Measurements from ENCODE around the gene LDB1.

The LDB1 gene

DNA sequence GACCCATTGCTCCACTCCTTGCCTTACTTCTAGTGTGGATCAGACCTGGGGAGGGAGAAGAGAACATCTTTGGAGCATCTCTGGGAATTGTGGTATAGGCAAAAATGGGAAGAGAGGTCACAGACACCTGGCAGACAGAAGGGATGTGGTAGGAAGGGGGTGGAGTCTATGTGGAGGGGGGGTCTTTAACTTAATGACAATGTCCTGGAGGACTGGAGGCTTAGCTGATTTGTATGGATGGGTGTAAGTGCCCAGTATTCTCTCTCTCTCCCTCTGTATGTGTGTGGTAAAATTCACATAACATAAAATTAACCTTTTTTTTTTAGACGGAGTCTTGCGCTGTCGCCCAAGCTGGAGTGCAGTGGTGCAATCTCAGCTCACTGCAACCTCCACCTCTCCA lies 3.1 kb upstream of the LDB1 start:
- no peaks in the 10 kb centered on the region for H3K27me3 Mint-ChIP-seq
- H3K9me3 Mint-ChIP-seq = no peaks in the 10 kb centered on the region
- no peaks in the 10 kb centered on the region for H3K36me3 Mint-ChIP-seq
- ATAC-seq (replicated peaks) (no peak), DNase-seq (no peak)
- H3K27ac Mint-ChIP-seq = no peak overlapping the region
- peaks cover 23 to 27% of the 10 kb centered on the region in 2 donors for H3K4me1 Mint-ChIP-seq
- no peak overlapping the region for H3K4me3 Mint-ChIP-seq

DNA sequence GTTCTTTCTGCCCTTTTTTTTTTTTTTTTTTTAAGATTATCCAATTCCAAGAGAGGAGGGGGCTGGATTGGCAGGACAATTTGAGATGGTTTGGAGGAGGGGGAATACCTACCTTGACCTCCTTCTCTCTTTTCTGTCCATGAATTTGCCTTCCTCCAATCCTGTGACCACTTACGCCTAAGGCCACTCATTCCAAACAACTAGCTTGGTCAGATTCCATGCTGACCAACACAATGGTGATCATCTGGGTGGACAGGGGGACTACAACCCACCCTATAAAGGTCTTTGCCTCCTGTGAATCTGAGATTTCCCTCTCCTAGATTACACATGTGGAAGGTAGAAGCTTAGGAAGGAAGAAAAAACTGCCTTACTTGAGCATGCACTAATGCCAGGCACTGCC lies 2.3 kb upstream of the LDB1 start:
- Mint-ChIP-seq H3K27ac (no peak overlapping the region), H3K4me3 (no peak overlapping the region), H3K36me3 (no peaks in the 10 kb centered on the region), H3K27me3 (no peaks in the 10 kb centered on the region), H3K4me1 (peaks cover 30 to 35% of the 10 kb centered on the region in 2 donors), H3K9me3 (no peaks in the 10 kb centered on the region)
- DNase-seq (no peak), ATAC-seq (replicated peaks) (no peak)

DNA sequence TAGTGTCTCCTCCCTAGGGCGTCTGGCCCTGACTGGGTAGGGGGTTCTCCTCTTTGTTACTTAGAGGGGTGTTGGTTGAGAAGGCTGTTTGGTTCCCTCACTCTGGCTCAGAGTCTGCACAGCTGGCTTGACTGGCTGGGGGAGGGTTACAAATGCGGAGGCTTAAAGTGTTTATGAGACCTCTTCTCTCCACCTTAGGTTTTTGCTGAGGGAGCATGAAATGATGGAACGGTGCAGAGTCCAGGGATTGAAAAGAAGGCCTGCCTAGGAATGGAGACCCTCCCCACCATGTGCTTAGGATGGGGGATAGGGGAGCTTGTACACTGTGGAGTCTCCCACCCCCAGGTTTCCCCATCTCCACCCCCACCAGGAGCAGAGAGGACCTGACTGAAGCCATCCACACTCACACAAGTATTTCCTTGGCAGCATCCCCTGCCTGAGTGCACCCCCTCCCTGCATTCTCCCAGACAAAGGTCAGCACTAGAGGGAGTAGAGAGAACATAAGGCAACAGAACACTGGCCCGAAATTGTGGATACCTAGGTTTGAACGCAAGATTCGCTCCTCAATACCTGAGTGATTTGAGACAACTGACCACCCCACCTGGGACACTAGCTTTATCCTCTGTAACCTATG lies 1.7 kb upstream of the LDB1 start:
- Mint-ChIP-seq H3K4me1 (peaks cover 36 to 41% of the 10 kb centered on the region in 2 donors), H3K9me3 (no peaks in the 10 kb centered on the region), H3K4me3 (peak overlapping the region; percentile 96 to 98), H3K36me3 (no peaks in the 10 kb centered on the region), H3K27me3 (no peaks in the 10 kb centered on the region), H3K27ac (peak overlapping the region; percentile 37)
- ATAC-seq (replicated peaks) (no peak), DNase-seq (no peak)

DNA sequence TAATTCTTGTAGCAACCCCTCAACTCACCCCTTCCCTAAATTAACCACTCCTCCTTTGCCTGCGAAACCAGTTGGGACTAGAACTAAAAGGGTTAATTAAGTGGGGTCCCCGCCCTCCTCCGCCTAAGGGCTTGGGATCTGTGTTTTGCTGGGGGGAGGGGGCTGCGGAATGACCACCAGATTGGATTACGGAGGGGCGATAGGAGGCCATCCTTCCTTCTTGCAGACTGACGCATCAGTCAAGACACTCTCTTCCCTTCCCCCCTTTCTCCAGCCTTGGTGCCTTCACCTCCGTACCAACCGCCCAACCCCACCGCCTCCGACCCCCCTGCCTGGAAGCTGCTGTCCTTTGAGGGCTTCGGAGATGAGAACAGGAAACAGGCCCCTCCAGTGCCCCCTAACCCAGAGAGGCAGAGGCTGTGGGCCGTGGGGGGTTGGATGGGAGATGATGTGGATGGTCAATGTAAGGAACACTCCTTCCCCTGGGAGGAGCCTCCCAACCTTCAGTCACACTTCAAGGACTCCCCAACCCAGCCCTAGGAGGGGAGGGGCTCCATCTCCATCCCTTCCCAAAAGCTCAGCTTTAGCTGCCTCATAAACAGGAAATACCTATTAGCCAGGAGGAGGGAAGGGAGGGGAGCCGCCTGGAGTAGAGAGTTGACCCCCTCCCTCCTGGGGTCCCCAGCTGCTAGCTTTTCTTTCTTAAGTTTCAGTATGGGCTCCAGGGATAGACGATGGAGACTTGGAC lies 997 bp upstream of the LDB1 start:
- DNase-seq (peak; percentile 12), ATAC-seq (replicated peaks) (no peak)
- no peaks in the 10 kb centered on the region for H3K27me3 Mint-ChIP-seq
- H3K9me3 Mint-ChIP-seq = no peaks in the 10 kb centered on the region
- peaks cover 42 to 48% of the 10 kb centered on the region in 2 donors for H3K4me1 Mint-ChIP-seq
- H3K36me3 Mint-ChIP-seq = no peaks in the 10 kb centered on the region
- H3K4me3 Mint-ChIP-seq = peak overlapping the region; percentile 96 to 98
- peak overlapping the region; percentile 92 for H3K27ac Mint-ChIP-seq

DNA sequence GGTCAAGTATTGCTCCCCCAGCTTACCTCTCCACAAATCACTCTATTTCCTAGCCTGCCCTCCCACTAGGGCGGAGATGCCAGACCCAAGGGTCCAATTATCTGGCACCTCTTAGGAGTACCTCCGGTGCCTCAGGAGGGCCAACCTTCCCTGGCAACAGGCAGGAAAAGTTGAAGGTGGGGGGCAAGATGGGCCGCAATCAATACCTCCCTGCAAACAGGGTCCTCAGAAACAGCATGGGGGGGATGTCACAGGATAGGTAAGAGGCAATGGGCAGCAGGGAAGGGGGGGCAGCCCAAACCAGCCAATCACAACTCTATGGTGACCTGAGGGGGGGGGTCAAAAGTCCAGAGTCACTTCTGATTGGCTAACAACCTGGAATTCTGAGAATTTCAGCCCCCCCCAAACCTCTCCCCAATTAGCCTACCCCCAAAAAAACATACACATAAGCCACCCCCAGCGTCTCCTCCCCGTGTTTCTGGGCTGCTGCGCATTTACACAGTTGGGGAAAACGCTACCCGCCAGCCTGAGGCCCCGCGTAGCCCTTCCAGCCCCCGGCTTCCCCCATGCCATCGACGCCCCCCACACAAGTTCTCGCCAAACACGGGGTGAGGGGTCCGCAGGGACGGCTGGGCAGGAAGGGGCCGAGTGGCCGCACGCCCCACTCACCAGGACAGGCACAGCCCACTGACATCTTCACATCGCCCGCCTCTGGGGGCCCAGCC lies 589 bp downstream of the LDB1 start:
- Mint-ChIP-seq H3K36me3 (peaks cover 0 to 4% of the 10 kb centered on the region in 2 donors), H3K27ac (peak overlapping the region; percentile 92), H3K4me1 (peaks cover 56 to 64% of the 10 kb centered on the region in 2 donors), H3K4me3 (peak overlapping the region; percentile 96 to 98), H3K27me3 (no peaks in the 10 kb centered on the region), H3K9me3 (no peaks in the 10 kb centered on the region)
- peak; percentile 39 for DNase-seq
- peak; percentile 33 to 40 for ATAC-seq (replicated peaks)

DNA sequence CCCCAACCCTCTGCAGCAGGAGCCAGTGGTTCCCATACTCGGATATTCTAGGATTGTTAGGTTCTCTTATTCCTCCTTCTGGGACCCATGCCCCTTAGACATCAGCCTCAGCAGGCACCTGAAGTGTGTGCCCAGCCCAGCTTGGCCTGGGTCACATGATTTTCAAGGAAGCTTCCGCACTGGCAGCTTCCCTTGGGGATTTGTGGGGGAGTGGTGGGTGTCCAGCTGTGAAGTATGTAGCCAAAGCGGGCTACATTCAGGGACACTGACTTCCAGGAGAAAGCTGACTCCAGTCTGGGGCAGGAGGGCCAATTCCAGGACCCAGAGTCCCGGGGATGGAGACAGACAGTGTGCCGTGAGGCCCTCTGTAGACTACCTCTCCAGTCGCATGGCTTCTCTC lies 1.3 kb downstream of the LDB1 start:
- Mint-ChIP-seq H3K27me3 (no peaks in the 10 kb centered on the region), H3K9me3 (no peaks in the 10 kb centered on the region), H3K36me3 (peaks cover 0 to 4% of the 10 kb centered on the region in 2 donors), H3K27ac (peak overlapping the region; percentile 92), H3K4me1 (peaks cover 57 to 65% of the 10 kb centered on the region in 2 donors), H3K4me3 (peak overlapping the region; percentile 96 to 98)
- peak in 1 of 2 donors; percentile 2 for ATAC-seq (replicated peaks)
- DNase-seq = peak; percentile 61

DNA sequence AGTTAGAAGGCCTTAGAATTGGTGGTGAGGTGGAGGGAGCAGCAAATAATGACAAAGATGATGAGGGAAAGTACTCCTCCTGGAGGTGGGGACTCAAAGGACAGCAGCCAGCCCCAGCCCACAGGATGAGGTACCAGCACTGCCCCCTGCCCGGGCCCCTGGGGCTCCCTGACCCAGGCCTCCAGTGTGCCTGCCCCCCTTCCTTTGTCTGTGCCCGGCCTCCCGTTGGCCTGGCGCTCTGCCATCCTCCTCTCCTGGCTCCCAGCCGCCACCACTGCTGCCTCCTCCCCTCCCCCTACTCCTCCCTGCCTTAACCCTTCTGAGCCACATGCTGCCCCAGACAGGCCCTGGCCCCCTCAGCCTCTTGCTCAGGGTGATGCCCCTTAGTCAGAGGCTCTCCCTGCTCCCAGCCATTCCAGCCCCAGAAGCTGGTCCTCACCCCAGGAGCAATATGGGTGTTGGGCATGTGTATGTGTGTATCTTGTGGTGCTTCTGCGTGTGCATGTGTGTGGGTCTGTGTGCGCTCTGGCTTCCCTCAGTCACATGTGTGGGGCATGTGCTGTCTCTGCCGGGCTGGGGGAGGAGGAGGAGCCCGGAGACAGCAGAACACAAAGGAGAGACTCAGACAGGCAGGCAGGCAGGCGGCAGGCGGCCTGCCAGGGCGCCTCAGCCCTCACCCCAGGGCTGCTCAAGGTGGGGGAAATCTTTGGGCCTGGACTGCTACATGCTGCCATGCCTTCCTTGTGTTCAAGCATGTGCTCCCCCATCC lies 2.6 kb downstream of the LDB1 start:
- Mint-ChIP-seq H3K27me3 (no peaks in the 10 kb centered on the region), H3K9me3 (no peaks in the 10 kb centered on the region), H3K36me3 (peaks cover 2 to 4% of the 10 kb centered on the region in 2 donors), H3K4me3 (peak overlapping the region; percentile 96 to 98), H3K27ac (peak overlapping the region; percentile 92), H3K4me1 (peaks cover 62 to 78% of the 10 kb centered on the region in 2 donors)
- DNase-seq (peak; percentile 24), ATAC-seq (replicated peaks) (peak; percentile 8 to 13)

DNA sequence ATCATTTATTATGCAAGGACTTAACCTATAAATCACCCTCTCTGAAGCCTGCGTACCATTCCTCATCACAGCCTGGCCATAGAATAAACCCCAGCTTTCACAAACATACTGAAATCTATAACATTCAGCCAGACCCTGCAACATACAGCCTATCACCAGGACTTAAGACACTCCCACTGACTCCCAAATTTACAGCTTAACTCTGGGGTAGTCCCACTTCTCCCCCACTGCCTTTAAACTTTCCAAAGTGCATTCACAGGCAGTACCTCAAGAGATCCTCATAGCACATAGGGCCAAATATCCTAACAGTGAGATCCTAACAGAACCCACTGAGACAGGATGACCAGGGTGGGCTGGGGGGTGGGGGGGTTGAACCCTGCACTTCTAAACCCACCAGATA lies 3.5 kb downstream of the LDB1 start:
- H3K4me3 Mint-ChIP-seq = peak overlapping the region; percentile 1 to 4
- no peaks in the 10 kb centered on the region for H3K27me3 Mint-ChIP-seq
- H3K9me3 Mint-ChIP-seq = no peaks in the 10 kb centered on the region

DNA sequence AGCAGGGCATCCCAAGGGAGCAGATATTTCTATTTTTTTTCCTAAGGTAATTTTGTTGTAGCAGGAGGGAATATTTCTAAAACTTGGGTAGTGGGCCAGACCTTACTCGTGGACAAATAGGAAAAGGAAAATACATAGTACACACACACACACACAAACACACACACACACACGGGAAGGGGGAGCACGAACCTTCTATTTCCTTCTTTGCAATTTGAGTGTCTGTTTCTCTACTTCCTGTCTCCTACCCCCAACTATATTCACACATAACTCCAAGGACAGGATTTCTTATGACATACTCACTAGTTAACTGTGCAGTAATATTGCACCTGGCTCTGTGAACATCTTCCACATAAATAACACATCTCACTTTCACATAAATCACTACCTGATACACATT lies 4.4 kb downstream of the LDB1 start:
- Mint-ChIP-seq H3K27me3 (no peaks in the 10 kb centered on the region), H3K4me3 (peak overlapping the region; percentile 14 to 94), H3K27ac (peak overlapping the region; percentile 20), H3K36me3 (peaks cover 8 to 16% of the 10 kb centered on the region in 2 donors), H3K9me3 (no peaks in the 10 kb centered on the region), H3K4me1 (peaks cover 54 to 75% of the 10 kb centered on the region in 2 donors)
- ATAC-seq (replicated peaks) (no peak), DNase-seq (no peak)

More for the DNA sequence above, 3.5 kb downstream of the LDB1 start:
- ATAC-seq (replicated peaks) (no peak), DNase-seq (no peak)
- Mint-ChIP-seq H3K27ac (peak overlapping the region; percentile 1), H3K4me1 (peaks cover 62 to 79% of the 10 kb centered on the region in 2 donors), H3K36me3 (peaks cover 2 to 8% of the 10 kb centered on the region in 2 donors)

DNA sequence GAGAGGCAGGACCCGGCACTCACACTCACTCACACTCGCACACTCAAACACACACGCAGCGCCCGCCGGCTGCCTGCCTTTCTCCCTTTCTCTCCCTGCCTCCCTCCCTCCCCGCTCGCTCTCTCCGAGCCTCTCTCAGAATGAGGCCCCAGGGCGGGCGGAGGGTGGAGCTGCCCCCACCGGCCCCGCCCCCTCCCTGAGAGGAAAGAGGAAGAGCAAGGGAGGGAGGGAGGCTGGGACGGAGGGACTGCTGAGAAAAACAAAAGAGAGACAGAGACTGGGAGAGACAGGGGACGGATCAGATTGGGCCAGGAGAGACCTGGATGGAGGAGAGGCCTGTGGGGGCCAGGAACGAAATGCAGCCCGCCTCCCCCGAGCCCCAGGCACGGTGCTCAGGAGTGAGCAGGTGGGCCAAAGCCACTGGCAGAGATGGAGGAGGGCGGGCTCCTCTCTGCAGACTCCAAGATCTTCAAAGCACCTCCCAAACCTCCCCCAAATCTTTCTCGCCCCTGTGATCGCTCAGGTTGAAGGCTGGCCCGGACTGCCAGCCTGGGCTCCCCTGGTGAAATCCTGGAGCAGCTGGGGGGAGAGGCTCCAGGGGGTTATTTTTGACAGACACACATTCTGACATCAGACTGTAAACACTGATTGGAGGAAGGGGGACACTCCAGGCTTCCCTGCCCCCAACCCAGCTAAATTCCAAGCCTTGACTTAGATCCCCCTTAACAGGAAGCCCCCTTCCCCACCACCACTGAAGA lies 5.1 kb downstream of the LDB1 start:
- peak; percentile 80 to 84 for ATAC-seq (replicated peaks)
- peaks cover 55 to 74% of the 10 kb centered on the region in 2 donors for H3K4me1 Mint-ChIP-seq
- H3K27ac Mint-ChIP-seq = peak overlapping the region; percentile 92
- peaks cover 14 to 24% of the 10 kb centered on the region in 2 donors for H3K36me3 Mint-ChIP-seq
- H3K4me3 Mint-ChIP-seq = peak overlapping the region; percentile 94
- no peaks in the 10 kb centered on the region for H3K27me3 Mint-ChIP-seq
- H3K9me3 Mint-ChIP-seq = no peaks in the 10 kb centered on the region
- DNase-seq = peak; percentile 66

DNA sequence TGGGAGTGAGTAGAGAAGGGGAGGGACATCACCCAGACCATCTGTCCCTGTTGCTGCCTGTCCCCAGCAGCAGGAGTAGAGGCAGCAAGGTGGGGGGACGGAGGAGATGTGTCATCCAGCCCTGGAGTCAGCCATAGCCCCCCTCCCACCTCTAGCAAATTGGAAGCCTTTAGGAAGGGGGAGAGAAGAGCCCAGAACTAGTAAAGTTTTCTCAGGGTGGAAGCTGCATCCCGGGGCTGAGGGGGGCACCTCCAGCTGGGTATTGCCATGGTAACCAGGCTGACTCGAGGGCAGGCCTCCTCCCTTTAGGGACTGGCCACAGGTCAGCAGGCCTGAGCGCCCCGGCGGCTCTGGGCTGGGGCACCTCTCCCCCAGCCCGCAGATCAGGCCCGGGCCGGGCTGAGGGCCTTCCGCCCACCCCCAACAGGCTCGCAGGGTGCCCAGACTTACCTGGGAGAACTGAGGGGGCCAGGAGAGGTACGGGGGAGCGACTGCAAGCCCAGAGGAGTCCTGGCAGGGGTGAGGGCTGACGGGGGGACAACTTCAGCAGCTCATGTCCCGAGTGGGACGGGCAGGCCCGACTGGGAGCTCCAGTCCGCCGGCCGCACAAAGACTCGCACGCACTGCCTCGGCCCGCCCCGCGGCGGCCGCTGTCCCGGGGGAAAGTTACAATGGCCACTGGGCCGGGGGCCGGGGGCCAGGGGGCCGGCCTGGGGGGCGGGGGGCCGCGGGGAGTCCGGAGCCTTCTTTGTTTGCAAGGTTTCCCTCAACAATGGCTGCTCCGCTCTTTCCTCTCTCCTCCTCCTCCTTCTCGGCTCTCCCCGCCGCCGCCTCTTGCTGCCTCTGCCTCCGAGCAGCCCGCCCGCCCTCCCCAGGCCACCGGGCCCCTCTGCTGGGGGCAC lies 6.0 kb downstream of the LDB1 start:
- ATAC-seq (replicated peaks) (peak; percentile 23 to 24), DNase-seq (no peak)

DNA sequence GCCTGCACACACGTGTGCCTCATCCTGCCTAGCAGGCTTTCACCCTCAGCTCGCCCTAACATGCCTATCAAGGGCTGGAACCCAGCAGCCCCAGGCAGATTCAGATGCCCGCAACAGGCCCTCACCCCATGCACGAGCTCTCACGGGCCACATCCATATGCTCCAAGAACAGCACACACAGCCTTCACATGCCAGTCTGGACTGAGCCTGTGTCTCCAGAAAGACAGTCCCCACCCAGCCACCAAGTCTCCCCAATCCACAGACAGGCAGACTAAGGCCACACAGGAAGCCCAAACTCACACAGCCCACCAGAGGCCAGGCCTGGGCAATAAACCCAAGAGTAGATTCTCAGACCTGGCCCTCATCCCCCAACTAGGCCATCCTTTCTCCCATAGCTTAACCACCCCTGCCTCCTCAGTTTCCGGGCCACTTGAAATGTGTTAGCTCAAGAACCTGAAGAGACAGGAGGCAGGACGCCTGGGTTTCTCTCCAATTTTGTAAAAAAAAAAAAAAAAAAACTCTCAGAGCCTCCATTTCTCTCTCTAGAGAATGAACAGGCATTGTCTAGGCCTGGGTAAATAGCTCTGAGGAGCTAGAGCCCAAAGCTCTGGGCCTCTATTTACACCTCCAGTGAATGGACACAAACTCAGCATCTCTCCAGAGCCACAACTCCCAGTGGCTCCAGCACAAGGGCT lies 6.8 kb downstream of the LDB1 start:
- Mint-ChIP-seq H3K4me1 (peaks cover 49 to 61% of the 10 kb centered on the region in 2 donors), H3K9me3 (no peaks in the 10 kb centered on the region), H3K27me3 (no peaks in the 10 kb centered on the region), H3K27ac (peak overlapping the region; percentile 80), H3K4me3 (peak overlapping the region; percentile 94), H3K36me3 (peaks cover 26 to 40% of the 10 kb centered on the region in 2 donors)
- DNase-seq (no peak), ATAC-seq (replicated peaks) (no peak)

More for the DNA sequence above, 6.0 kb downstream of the LDB1 start:
- peak overlapping the region; percentile 80 for H3K27ac Mint-ChIP-seq
- peak overlapping the region; percentile 94 for H3K4me3 Mint-ChIP-seq
- H3K4me1 Mint-ChIP-seq = peaks cover 56 to 69% of the 10 kb centered on the region in 2 donors
- H3K9me3 Mint-ChIP-seq = no peaks in the 10 kb centered on the region
- H3K36me3 Mint-ChIP-seq = peaks cover 18 to 32% of the 10 kb centered on the region in 2 donors
- H3K27me3 Mint-ChIP-seq = no peaks in the 10 kb centered on the region
